HL-60 (cell line): ENCODE measurements around the gene LRRN1.

Source experiments
- DNase-seq, 2 experiments: peaks; one replicate each; pipeline ENCODE4 v3.0.0-alpha.2; 2010 to 2020; ENCODE audit warnings: low read depth in 1 of 2, low spot score in 1 of 2
- H3K27ac ChIP-seq: fragments of 250-450 bp; sonication (Bioruptor Pico); replicated peaks from 2 replicates; pipeline ENCODE4 v1.5.1; 2020; ENCODE audit warnings: mild to moderate bottlenecking, moderate library complexity
- H3K27me3 ChIP-seq: fragments of 250-450 bp; sonication (Bioruptor Pico); 2 replicates; pipeline ENCODE4 v1.5.1; 2021; ENCODE audit warnings: mild to moderate bottlenecking, moderate library complexity; ENCODE audit not compliant: insufficient read depth, poor library complexity, severe bottlenecking
- H3K4me3 ChIP-seq: replicated peaks from 2 replicates; pipeline ENCODE4 v1.5.1; 2011; ENCODE audit warnings: mild to moderate bottlenecking, control low read depth, low read length; ENCODE audit not compliant: insufficient read depth
- CTCF ChIP-seq: IDR thresholded peaks from one replicate; pipeline ENCODE4 v1.5.1; 2011; ENCODE audit warnings: low read length, control low read depth, inconsistent platforms; ENCODE audit not compliant: insufficient read depth
- GABPA ChIP-seq: IDR thresholded peaks from 2 replicates; pipeline ENCODE4 v1.6.1; 2012; ENCODE audit warnings: low read depth
- POLR2AphosphoS5 ChIP-seq: IDR thresholded peaks from 2 replicates; pipeline ENCODE4 v1.6.1; 2012; ENCODE audit warnings: low read depth
- REST ChIP-seq: IDR thresholded peaks from 2 replicates; pipeline ENCODE4 v1.6.1; 2012; ENCODE audit warnings: low read depth; ENCODE audit not compliant: insufficient replicate concordance
- SPI1 ChIP-seq: IDR thresholded peaks from 2 replicates; pipeline ENCODE4 v1.6.1; 2012; ENCODE audit warnings: low read depth, mild to moderate bottlenecking, borderline replicate concordance

The LRRN1 gene

GRCh38 chr3:3766140-3766539, 33.1 kb upstream of the LRRN1 start:
- Histone ChIP-seq H3K27me3 (no peaks in the 10 kb centered on the region), H3K4me3 (no peak overlapping the region), H3K27ac (no peak overlapping the region)
- DNase-seq = no peak
- TF ChIP-seq SPI1 (no peak), GABPA (no peak), POLR2AphosphoS5 (no peak), CTCF (no peak), REST (no peak)

GRCh38 chr3:3771094-3771493, 28.1 kb upstream of the LRRN1 start:
- TF ChIP-seq CTCF = no peak
- TF ChIP-seq POLR2AphosphoS5 = no peak
- no peak for TF ChIP-seq SPI1
- no peak for TF ChIP-seq REST
- DNase-seq = no peak

GRCh38 chr3:3771567-3771966, 27.7 kb upstream of the LRRN1 start:
- TF ChIP-seq CTCF (no peak), GABPA (no peak), SPI1 (no peak), POLR2AphosphoS5 (no peak), REST (no peak)
- Histone ChIP-seq H3K27me3 (no peaks in the 10 kb centered on the region), H3K27ac (no peak overlapping the region), H3K4me3 (no peak overlapping the region)
- DNase-seq = no peak

More at GRCh38 chr3:3771094-3771493, 28.1 kb upstream of the LRRN1 start:
- no peaks in the 10 kb centered on the region for H3K27me3 ChIP-seq
- H3K4me3 ChIP-seq = no peak overlapping the region
- no peak overlapping the region for H3K27ac ChIP-seq
